Lower leg skin (tissue), 3 donors: Measurements from ENCODE around the gene STEAP3.

Source experiments
- POLR2A ChIP-seq, 2 donors: fragments of 450-650 bp; IDR thresholded peaks; one replicate each; pipeline ENCODE4 v1.6.1; 2016 to 2017; ENCODE audit warnings: antibody characterized with exemption in 2 of 2, mild to moderate bottlenecking in 1 of 2, moderate library complexity in 1 of 2
- TF ChIP-seq, protein P1 (sequence below), 3 donors: fragments of 450-650 bp; IDR thresholded peaks; one replicate each; pipeline ENCODE4 v1.5.1; 2016; ENCODE audit warnings: antibody characterized with exemption in 3 of 3, mild to moderate bottlenecking in 3 of 3, moderate library complexity in 2 of 3

- no peak for TF ChIP-seq POLR2A (IDR thresholded peaks at IDR 0.05)
- TF ChIP-seq, protein P1, sequence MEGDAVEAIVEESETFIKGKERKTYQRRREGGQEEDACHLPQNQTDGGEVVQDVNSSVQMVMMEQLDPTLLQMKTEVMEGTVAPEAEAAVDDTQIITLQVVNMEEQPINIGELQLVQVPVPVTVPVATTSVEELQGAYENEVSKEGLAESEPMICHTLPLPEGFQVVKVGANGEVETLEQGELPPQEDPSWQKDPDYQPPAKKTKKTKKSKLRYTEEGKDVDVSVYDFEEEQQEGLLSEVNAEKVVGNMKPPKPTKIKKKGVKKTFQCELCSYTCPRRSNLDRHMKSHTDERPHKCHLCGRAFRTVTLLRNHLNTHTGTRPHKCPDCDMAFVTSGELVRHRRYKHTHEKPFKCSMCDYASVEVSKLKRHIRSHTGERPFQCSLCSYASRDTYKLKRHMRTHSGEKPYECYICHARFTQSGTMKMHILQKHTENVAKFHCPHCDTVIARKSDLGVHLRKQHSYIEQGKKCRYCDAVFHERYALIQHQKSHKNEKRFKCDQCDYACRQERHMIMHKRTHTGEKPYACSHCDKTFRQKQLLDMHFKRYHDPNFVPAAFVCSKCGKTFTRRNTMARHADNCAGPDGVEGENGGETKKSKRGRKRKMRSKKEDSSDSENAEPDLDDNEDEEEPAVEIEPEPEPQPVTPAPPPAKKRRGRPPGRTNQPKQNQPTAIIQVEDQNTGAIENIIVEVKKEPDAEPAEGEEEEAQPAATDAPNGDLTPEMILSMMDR (IDR thresholded peaks at IDR 0.05), result no peak
These were observed 642 bp upstream of the STEAP3 start for GRCh38 chr2:119222863-119223520.
